NT2/D1 (cell line): Measurements from ENCODE around the gene TK2.

Experiments
- SUZ12 ChIP-seq: IDR thresholded peaks from 2 replicates; pipeline ENCODE4 v1.6.1; 2011; ENCODE audit not compliant: insufficient read length, insufficient read depth; ENCODE audit errors: extremely low read depth
- YY1 ChIP-seq: IDR thresholded peaks from 2 replicates; pipeline ENCODE4 v1.6.1; 2011; ENCODE audit not compliant: insufficient read length, insufficient read depth
- ZNF274 ChIP-seq: IDR thresholded peaks from 2 replicates; pipeline ENCODE4 v1.6.1; 2011; ENCODE audit warnings: mild to moderate bottlenecking, low read depth, low read length

DNA sequence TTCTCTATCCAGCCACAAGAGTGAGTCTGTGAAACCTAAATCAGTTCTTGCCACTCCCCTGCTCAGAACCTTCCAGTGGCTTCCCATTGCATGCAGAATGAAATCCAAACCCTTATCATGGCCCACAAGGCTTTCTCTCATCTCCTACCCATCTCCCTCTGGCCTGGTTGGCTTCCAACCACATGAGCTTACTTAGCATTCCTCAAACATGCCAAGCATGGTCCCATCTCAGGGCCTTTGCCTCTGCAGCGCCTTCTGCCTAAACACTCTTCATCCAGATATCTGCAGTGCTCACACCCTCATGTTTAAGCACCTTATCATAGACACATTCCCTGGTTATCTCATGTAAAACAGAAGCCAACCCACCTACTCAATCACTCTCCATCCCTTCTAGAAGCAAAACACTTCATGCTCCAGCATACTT, 15.5 kb downstream of the TK2 start:
- TF ChIP-seq ZNF274 (no peak), SUZ12 (no peak), YY1 (no peak)
